Right renal pelvis (tissue), 4 donors: ENCODE measurements around the gene GALM. TPM values are rescaled to one million over a fixed set of nuclear protein-coding genes. Genes with fewer than 3 reads are reported as not detected.

Experiments used
- DNase-seq, 4 donors: peaks; one replicate each; pipeline ENCODE4 v3.0.0-alpha.2; 2013; ENCODE audit warnings: low read depth in 4 of 4, low spot score in 3 of 4, missing footprints in 1 of 4
- polyA plus RNA-seq, 4 donors: library from polyadenylated mRNA; unstranded; fragments of 120-200 nt; gene quantifications; one replicate each; pipeline ENCODE4 v1.2.1, GENCODE V29; 2013; ENCODE audit not compliant: insufficient read length in 4 of 4

Gene GALM
- polyA plus RNA-seq, 4 donors: 60.5 to 63.8 (median 61.9) TPM

DNA sequence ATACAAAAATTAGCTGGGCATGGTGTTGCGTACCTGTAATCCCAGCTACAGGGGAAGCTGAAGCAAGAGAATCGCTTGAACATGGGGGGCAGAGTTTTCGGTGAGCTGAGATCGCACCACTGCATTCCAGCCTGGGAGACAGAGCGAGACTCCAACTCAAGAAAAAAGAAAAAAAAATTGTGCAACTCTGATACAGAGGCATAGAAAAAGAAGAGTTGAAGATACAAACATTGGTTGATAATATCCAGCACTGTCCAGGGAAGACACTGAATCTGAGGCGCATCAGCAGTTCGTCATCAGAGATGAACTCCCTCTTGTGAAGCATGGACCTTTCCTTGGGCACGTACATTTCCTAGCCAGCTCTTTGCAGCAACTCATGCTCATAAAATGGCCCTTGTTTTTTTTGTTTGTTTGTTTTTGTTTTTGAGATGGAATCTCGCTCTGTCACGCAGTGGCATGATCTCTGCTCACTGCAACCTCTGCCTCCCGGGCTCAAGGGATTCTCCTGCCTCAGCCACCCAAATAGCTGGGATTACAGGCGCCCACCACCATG lies 16.7 kb upstream of the GALM start:
- no peak for DNase-seq

GRCh38 chr2:38650012-38650411 lies 15.9 kb upstream of the GALM start:
- DNase-seq: no peak

GRCh38 chr2:38650717-38651116 lies 15.2 kb upstream of the GALM start:
- DNase-seq: no peak

DNA sequence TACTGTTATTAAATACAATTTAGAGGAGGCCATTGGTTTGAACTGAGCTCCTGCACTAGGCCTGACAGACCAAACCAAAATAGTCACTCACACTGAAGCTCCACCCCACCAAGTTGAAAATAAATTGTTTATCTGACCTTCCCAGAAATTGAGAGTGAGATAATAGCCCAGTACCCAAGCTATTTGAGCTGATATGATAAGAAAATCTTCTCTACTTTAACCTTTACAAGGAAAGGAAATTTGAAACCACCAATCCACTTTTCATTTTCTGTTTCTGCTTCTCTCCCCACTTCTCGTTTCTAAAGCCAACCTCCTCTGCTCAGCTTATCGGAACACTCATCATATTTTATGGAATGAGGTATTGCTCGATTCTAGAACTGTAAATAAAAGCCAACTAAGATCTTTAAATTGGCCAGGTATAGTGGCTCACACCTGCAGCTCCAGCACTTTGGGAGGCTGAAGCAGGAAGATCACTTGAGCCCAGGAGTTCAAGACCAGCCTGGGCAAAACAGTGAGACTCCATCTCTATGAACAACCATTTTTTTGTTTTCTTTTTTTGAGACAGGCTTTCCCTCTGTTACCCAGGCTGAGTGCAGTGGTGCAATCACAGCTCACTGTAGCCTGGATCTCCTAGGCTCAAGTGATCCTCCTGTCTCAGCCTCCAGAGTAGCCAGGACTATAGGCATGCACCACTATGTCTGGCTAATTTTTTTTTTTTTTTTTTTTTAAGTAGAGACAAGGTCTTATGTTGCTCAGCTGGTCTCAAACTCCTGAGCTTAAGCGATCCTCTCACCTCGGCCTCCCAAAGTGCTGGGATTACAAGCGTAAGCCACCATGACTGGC lies 13.3 kb upstream of the GALM start:
- no peak for DNase-seq

DNA sequence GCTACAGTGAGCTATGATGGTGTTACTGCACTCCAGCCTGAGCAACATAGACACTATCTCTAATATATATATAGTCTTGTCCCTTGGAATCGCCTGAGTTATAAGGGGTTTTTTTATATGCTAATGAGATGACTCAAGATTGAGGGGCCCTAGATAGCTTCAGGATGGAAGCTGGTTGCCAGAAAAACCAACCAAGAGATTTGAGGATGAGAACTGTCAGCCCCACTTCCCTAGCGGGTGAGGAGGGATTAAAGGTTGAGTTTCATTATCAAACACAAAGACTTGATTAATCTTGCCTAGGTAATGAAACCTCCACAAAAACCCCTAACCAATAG lies 12.6 kb upstream of the GALM start:
- no peak for DNase-seq

DNA sequence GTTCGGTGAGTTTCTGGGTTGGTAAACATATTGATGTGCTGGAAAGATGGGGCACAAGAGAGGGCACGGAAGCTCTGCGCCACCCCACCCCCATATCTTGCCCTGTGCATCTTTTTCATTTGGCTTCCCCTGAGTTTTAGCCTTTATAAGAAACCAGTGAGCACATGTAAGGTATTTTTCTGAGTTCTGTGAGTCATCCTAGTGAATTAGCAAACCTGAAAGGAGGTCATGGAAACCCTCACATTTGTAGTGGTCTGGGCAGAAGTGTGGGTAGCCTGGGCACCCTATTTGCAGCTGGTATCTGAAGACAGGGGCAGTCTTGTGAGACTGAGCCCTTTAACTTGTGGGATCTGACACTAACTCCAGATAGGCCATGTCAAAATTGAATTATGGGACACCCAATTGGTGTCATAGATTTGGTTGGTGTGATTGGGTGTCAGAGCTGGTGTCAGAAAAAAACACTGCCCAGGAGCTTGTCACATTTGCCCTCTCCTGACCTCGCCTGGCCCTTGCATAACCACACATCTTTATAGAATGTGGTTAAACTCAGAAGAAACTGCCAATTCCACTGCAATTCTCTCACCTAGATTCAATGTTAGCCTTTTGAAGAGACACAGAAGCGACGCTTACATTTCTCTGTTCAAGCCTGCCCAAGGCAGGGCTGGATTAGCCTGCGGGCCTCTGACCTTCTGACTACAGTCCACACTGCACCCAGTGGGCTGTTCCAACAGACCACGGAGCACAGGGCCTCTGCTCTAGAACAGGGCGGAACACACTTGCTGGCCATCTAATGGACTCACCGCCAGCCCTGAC lies 12.0 kb upstream of the GALM start:
- DNase-seq: no peak

DNA sequence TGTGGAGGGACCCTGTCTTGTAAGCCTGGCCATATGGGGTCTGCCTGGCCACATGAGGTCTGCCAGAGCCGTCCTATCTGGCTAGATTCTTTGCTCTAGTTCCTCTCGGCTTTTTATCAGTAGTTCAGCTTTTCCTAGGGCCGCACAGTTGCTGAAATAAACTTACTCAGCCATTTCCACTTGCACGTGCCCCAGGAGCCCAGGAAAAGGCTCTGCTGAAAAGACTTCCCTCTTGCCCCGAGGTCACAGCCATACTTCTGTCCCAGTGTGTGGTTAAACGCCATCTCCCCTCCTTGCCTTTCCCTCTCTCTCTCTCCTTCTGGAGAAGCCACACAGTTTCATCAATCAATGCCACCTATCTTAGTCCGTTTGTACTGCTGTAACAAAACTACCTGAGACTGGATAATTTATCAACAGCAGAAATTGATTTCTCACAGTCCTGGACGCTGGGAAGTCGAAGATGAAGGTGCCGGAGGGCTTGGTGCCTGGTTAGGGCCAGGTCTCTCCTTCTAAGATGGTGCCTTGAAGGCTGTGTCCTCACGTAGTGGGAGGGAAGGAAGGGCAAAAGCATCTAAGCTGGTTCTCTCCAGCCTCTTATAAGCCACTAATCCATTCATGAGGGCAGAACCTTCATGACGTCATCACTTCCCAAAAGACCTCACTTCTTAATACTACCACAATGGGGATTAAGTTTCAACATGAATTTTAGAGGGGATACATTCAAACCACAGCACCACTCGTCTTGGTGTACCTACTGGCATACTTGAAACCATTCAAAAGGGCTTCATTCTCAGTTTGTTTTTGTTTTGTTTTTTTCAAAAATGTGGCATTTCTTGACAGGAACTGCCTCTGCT lies 11.2 kb upstream of the GALM start:
- no peak for DNase-seq

DNA sequence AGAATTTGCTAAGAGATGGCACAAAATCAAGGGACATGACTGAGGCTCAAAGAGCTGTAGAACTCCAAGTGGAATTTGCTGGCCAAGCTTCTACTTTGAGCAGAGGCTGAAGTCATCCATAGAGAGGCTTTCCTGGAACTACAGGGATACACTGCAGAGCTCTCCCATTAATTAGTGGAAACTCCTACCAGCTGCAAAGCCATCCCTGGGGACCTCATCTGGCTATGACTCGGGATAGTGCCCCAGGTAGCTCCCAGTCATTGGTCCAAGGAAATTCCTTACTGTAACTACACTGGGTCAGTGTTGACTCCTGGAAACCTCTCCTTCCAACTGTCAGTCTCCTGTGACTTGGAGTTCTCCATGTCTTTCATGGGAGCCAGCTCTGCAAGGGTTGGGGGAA lies 10.5 kb upstream of the GALM start:
- no peak for DNase-seq

DNA sequence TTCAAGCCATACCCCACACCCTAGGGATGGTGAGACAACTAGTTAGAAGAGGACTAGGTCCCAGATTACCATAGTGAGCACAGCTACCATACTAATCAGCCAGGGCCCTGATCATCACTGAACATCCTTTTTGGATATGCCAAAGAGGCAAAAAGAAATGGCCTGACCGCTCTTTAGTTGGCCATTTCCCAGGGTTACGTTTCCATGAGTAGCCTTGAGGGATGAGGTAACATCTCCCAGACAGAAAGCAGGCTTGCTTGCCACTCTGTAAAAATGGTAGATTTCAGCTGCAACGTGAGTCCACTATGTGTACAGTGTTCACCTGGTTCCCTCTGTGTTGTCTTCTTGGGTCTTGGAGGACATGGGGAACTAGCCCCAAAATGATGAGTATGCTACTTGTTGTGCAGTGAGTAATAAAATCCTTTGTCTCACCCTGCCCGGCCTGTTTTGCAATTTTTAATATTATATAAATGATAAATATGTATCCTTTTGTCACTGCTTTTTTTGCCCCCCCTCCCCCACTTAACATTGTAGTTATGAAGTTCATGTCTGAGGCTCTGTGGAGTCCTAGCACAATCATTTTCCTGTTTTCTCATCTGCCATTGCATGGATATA lies 8.9 kb upstream of the GALM start:
- DNase-seq: no peak

- no peak for DNase-seq
These were observed 7.3 kb upstream of the GALM start for GRCh38 chr2:38658613-38659012.

GRCh38 chr2:38659115-38659514 lies 6.8 kb upstream of the GALM start:
- no peak for DNase-seq

DNA sequence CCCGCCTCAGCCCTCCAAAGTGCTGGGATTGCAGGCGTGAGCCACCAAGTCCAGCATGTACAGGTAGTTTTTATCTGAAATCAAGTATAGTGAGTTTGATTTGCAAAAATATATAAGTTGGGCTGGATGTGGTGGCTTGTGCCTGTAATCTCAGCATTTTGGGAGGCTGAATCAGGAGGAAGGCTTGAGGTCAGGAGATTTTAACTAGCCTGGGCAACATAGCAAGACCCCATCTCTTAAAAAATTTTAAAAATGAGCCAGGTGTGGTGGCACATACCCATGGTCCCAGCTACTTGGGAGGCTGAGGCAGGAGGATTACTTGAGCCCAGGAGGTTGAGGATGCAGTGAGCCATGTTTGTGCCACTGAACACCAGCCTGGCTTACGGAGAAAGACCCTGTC lies 5.6 kb upstream of the GALM start:
- DNase-seq: no peak

GRCh38 chr2:38661306-38661705 lies 4.6 kb upstream of the GALM start:
- DNase-seq: no peak

DNA sequence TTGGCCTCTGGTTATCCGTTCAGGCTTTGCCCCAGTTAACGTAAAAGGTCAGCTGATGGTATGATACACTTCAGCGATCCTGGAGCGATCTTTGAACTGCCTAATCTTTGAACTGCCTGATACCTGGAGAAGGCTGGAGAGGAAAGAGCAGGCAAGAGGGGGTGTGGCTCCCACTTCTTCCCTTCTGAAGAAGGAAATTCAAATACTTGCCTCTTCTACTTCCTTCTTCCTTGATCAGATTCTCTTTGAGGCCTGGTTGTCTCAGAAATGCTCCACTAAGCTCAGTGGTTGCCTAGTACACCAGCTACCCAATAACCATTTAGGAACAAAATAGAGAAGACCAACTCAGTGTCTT lies 619 bp downstream of the GALM start:
- peak in 2 of 4 donors; percentile 27 to 28 for DNase-seq

GRCh38 chr2:38668092-38668491 lies 2.2 kb downstream of the GALM start:
- DNase-seq: no peak

- no peak for DNase-seq
These were observed 3.0 kb downstream of the GALM start for GRCh38 chr2:38668779-38669479.

DNA sequence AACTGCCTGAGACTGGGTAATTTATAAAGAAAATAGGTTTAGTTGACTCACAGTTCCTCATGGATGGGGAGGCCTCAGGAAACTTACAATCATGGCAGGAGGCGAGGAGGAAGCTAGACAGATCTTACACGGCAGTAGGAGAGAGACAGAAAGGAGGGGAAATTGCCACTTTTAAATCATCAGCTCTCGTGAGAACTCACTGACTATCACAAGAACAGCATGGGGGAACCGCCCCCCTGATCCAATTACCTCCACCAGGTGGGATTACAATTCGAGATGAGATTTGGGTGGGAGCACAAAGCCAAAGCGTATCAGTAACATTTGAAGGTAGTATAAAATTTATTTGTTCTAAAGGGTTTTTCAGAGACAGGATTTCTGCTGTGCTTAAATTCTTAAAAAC lies 5.4 kb downstream of the GALM start:
- no peak for DNase-seq

GRCh38 chr2:38671946-38672345 lies 6.0 kb downstream of the GALM start:
- DNase-seq: no peak

DNA sequence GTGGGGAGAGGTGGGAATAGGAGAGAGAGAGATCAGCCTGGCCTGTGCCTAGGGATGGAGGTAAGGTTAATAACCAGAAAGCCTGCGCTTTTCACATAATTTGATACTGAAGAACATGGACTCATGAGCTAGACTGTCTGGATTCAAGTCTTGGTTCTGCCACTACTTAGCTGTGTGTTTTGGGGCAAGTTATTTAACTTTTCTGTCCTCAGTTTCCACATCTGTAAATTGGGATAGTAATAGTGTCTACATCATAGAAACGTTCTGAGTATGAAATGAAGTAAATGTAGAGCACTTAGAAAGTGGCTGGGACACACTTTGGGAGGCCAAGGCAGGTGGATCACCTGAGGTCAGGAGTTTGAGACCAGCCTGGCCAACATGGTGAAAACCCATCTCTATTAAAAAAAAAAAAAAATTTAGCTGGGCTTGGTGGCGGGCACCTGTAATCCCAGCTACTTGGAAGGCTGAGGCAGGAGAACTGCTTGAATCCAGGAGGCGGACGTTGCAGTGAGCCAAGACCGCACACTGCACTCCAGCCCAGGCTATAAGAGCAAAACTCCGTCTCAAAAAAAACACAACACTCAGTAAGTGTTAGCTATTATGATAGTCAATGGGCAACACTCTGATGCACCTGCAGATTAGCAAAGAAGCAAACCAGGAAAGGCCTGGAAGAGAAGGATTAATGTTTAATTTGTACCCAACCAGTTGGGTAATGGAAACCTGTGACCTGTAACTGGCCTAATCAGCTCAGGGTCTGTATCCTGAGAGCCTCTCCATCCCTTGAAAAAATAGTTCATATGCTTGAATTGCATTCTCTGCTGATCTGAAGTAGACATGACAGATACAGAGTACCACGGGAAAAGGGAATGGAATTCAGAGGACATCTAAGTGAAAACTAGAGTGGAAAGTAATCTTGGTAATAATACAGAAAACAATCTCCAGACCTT lies 6.8 kb downstream of the GALM start:
- DNase-seq: peak in 1 of 4 donors; percentile 27
